ENCODE data around the gene DHX30. TPM values are rescaled to one million over a fixed set of nuclear protein-coding genes. Genes with fewer than 3 reads are reported as not detected.

The DHX30 gene
- total RNA-seq, 1 experiment from 2014 or later = 65.1 TPM

- TF ChIP-seq, protein P1, sequence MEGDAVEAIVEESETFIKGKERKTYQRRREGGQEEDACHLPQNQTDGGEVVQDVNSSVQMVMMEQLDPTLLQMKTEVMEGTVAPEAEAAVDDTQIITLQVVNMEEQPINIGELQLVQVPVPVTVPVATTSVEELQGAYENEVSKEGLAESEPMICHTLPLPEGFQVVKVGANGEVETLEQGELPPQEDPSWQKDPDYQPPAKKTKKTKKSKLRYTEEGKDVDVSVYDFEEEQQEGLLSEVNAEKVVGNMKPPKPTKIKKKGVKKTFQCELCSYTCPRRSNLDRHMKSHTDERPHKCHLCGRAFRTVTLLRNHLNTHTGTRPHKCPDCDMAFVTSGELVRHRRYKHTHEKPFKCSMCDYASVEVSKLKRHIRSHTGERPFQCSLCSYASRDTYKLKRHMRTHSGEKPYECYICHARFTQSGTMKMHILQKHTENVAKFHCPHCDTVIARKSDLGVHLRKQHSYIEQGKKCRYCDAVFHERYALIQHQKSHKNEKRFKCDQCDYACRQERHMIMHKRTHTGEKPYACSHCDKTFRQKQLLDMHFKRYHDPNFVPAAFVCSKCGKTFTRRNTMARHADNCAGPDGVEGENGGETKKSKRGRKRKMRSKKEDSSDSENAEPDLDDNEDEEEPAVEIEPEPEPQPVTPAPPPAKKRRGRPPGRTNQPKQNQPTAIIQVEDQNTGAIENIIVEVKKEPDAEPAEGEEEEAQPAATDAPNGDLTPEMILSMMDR (IDR thresholded peaks at IDR 0.05) = no peak
- TF ChIP-seq POLR2AphosphoS5 (IDR thresholded peaks at IDR 0.05; ENCODE audit: low read depth, low read length) (no peak), TCF7L2 (IDR thresholded peaks at IDR 0.05; ENCODE audit: low read depth, low read length) (no peak), REST (IDR thresholded peaks at IDR 0.05; ENCODE audit: insufficient read depth in 1 of 2, low read depth in 2 of 2, low read length in 1 of 2) (no peak), SIN3A (IDR thresholded peaks at IDR 0.05; ENCODE audit: borderline replicate concordance, insufficient read depth, low read depth, low read length) (no peak)
- BruUV-seq (replicated peaks) = no TSS peak
- Histone ChIP-seq H3K9me3 (ENCODE audit: control insufficient read depth, insufficient read depth, low read depth, low read length) (no peaks in the 10 kb centered on the region), H3K36me3 (ENCODE audit: control insufficient read depth, insufficient read depth, low read length) (peaks cover 11% of the 10 kb centered on the region), H3K27me3 (ENCODE audit: control insufficient read depth, insufficient read depth, low read length) (no peaks in the 10 kb centered on the region), H3K4me1 (ENCODE audit: control insufficient read depth, insufficient read depth, low read length) (peaks cover 6% of the 10 kb centered on the region; the same call in 1 of the 2 replicates), H3K27ac (ENCODE audit: low read length) (peak overlapping the region; percentile 91), H3K4me3 (ENCODE audit: low read depth in 2 of 2, low read length in 2 of 2) (peak overlapping the region; percentile 68 to 86)
- ChIA-PET POLR2A (no interaction called here), CTCF (no interaction called here)
- DNase-seq (ENCODE audit: low read depth, low spot score) (no peak), ATAC-seq (no peak)
- intact Hi-C loops (cut with micrococcal nuclease; ENCODE audit: unreplicated experiment) (no loop called here), in situ Hi-C loops (cut with HindIII; ENCODE audit: low pct_unique_long_range_greater_than_20kb, low sequenced_read_pairs) (no loop called here)
These were observed 20.3 kb upstream of the DHX30 start for GRCh38 chr3:47782446-47783308.

- H3K36me3 ChIP-seq (ENCODE audit: control insufficient read depth, insufficient read depth, low read length) = peaks cover 11% of the 10 kb centered on the region
- BruUV-seq (replicated peaks) = no TSS peak
- no peaks in the 10 kb centered on the region for H3K9me3 ChIP-seq (ENCODE audit: control insufficient read depth, insufficient read depth, low read depth, low read length)
- ChIA-PET POLR2A (no interaction called here), CTCF (no interaction called here)
- no peak overlapping the region for H3K27ac ChIP-seq (ENCODE audit: low read length)
- in situ Hi-C loops (cut with HindIII; ENCODE audit: low pct_unique_long_range_greater_than_20kb, low sequenced_read_pairs) = no loop called here
- peaks cover 6% of the 10 kb centered on the region; the same call in 1 of the 2 replicates for H3K4me1 ChIP-seq (ENCODE audit: control insufficient read depth, insufficient read depth, low read length)
- TF ChIP-seq TCF7L2 (IDR thresholded peaks at IDR 0.05; ENCODE audit: low read depth, low read length) (no peak), REST (IDR thresholded peaks at IDR 0.05; ENCODE audit: insufficient read depth in 1 of 2, low read depth in 2 of 2, low read length in 1 of 2) (no peak), POLR2AphosphoS5 (IDR thresholded peaks at IDR 0.05; ENCODE audit: low read depth, low read length) (no peak), SIN3A (IDR thresholded peaks at IDR 0.05; ENCODE audit: borderline replicate concordance, insufficient read depth, low read depth, low read length) (no peak)
- TF ChIP-seq, protein P1 (IDR thresholded peaks at IDR 0.05) = no peak
- no peak overlapping the region for H3K4me3 ChIP-seq (ENCODE audit: low read depth in 2 of 2, low read length in 2 of 2)
- no peak for DNase-seq (ENCODE audit: low read depth, low spot score)
- H3K27me3 ChIP-seq (ENCODE audit: control insufficient read depth, insufficient read depth, low read length) = no peaks in the 10 kb centered on the region
- no peak for ATAC-seq
- intact Hi-C loops (cut with micrococcal nuclease; ENCODE audit: unreplicated experiment) = no loop called here
These were observed 19.3 kb upstream of the DHX30 start for GRCh38 chr3:47783673-47784072.
